Astrocyte (in vitro differentiated cells and primary cell): ENCODE data around the gene CTCF.

Source experiments
- CTCF ChIP-seq: IDR thresholded peaks from 2 replicates; pipeline ENCODE4 v1.5.1; 2011; ENCODE audit warnings: low read depth, mild to moderate bottlenecking, inconsistent platforms, low read length, moderate library complexity; ENCODE audit not compliant: insufficient read depth
- EZH2 ChIP-seq: IDR thresholded peaks from 2 replicates; pipeline ENCODE4 v1.6.1; 2012; ENCODE audit warnings: mild to moderate bottlenecking, low read length, inconsistent platforms; ENCODE audit not compliant: insufficient read depth

- TF ChIP-seq CTCF (no peak), EZH2 (no peak)
Observed at GRCh38 chr16:67518676-67519075, 43.6 kb upstream of the CTCF start.
